HG03097 (cell line): ENCODE data around the gene JPH4.

Experiments used
- ATAC-seq: cut with Tn5 transposase; IDR thresholded peaks from one replicate; pipeline ENCODE4 v1.9.1; 2021; ENCODE audit not compliant: unreplicated experiment, low FRiP score

Gene JPH4

DNA sequence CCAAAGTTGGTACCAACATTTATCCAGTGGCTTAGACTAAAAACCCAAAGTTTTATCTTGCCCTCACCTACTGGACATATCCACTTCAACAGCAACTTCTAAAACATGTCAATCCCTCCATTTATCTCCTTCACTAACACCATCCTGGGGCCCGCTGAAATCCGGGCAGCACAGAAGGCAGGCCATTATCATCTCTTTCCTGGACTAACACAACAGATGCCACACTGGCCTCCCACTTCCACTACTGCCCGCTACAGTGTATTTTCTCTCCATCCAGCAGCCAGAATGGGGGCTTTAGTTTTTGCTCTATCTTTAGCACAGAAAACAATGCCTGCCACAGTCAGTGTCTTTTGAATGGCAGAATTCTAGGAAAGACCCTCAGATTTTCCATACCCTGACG, 42.6 kb downstream of the JPH4 start:
- ATAC-seq, result no peak

DNA sequence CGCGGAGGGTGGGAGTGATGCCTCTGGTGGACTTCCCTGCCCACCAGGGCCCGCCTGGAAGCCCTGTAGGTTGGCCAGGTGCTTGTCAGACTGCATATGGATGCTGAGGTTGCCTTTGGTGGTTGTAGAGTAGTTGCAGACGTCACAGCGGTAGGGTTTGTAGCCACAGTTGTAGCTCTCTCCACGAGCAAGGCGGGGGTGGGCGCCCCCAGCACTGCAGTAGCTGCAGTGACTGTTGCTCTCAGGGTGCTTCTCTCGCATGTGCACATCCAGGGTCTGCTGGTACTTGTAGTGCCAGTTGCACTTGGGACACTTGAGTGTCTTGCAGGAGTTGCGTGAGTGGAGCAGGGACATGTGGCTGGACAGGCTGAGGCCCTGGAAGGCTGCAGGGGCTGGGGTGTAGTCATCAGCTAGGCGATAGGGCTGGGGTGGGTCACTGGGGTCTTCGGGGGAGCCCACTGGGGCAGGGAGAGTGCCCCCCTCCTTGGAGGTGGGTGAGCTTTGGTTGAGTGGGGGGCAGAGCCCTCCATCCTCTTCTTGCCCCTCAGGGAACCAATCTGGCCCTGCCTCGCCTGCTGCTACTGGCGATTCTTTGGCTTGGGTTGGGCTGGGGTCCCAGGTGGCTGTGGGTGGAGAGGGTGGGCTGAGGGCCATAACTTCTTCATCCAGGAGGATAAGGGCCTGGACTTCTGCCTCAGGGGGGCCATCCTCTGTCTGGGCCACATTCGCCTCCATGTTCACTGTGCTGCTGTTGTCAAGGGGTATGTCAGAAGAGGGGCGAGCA, 44.7 kb downstream of the JPH4 start:
- ATAC-seq, result no peak

DNA sequence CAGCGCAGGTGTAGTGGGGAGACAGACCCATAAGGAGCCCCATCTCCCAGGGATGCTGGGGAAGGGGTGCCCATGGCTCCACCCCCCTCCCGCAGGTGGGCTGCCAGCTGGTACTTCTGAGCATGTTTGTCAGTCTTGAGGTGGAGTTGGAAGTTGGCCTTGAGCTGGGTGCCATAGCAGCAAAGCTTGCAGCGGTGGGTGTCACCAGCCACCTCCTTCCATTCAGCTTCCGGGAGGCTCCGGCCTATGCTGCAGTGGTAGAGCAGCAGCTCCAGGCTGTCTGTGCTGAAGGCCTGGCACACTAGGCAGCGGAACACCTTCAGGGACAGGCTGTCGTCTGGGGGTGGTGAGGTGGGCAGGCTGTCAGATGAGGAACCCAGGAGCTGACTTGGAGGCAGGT, 45.9 kb downstream of the JPH4 start:
- no peak for ATAC-seq

DNA sequence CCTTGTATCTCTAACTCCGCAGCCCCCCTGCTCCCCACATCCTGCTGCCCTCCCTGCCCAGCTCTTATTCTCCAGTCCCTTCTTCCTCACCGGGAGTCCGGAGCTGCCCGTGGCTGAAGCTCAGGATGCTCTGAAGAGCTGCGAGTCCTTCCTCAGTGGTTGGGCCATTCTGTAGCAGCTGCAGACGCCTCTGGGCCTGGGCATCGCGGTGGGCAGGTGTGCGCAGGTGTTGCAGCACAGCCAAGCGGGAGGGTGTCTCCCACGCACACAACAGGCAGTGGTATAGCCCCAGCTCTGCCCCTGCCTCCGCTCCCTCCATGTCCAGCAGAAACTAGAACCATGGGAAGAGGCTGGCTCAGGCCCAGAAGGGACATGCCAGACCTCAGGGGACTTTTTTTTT, 47.2 kb downstream of the JPH4 start:
- ATAC-seq, result no peak

DNA sequence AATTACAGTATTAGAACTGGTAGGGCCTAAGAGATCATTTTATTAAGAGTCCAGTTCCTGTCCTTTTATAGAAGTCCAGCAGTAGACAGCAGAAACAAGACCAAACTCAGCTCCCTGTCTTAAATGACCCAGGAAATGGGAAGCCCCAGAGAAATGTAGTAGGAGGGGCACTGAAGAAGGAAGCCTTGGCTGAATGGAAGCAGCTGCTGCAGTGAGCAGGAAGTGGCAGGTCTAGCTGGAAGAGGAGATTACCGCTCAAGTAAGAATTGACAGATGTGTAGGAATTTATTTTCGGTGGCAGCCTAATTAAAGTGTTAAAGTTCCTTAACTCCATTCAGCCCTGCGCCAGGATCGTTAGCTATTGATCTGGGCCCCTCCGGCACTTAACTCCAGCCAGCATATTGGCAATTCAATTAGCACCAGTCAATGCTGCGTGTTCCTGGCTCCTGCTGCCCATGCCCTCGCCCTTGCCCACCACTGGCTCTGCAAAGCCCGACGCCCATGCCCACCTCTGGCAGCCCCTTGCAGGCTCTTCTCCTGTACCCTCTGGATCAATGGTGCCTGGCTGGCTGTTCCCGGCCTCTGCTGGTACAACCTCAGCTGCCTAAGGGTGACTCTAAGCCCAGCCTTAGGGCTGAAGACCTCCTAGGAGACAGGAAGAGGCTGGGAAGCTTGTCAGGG, 48.1 kb downstream of the JPH4 start:
- ATAC-seq, result no peak

DNA sequence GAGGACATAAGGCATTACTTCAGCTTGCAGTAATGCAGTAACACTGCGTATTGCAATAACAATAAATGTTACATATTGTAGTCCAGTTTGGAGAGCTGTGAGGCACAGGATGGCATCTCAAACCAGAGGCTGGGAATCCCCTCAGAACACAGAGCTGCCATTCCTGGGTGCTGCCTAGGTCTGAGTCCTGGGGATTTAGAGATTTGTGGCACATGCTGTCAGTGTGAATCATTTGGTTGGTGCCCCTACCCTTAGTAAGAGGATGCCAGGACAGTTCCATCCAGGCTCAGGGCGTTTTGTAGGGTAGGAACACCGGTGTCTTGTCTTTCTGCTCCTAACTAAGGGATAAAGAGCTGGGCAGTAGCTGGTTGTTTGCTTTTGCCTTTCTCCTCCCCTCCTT, 49.6 kb downstream of the JPH4 start:
- no peak for ATAC-seq

DNA sequence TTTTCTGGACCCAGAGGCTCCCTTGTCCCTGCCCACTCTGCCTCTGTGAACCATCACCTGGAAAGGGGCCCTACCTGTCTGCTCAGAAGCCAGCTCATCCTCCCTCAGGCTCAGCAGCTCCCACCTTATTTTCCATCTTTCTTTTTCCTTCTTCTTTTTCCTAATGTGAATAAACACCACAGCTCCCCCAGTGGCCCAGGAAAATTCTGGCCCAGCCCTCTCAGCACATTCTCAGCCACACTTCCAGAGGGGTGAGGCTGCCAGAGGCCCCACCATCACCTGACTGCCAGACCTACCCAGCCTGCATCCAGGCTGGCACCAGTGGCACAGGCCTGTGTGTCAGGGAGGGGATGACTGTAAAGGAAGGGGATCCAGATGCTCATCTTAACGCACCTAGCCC, 50.0 kb downstream of the JPH4 start:
- no peak for ATAC-seq

DNA sequence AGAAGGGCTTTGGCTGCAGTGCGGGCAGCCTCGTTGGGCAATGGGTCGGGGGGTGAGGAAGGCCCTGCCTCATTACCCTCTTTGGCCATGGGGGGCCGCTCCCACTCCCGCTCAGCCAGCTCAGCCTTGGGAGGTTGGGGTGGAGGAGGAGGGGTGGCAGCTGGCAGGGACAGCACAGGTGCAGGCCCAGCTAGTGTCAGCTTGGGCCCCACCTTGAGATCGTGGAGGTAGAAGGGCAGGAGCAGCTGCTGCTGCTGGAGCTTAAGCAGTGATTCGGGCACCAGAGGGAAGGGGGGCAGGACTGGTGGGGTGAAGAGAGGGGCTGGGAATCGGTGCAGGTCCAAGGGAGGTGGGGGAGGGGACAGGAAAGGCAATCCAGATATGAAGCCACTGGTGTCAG, 53.0 kb downstream of the JPH4 start:
- no peak for ATAC-seq

DNA sequence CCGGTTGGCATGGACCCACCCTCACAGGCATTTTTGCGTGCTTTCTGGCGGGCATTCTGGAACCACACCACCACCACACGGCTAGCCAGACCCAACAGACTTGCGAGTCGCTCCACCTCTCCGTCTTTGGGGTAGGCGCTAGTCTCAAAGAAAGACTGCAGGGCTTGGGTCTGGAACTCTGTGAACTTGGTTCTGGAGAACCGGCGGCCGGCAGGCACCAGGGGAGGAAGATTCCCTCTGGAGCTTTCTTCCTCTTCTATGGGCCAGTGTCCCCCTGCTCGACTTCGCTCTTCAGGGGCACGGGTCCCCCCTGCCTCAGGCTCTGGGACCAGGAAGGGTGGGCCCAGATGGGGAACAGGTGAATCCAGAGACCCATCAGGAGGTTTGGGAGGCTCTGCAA, 53.6 kb downstream of the JPH4 start:
- ATAC-seq, result no peak

DNA sequence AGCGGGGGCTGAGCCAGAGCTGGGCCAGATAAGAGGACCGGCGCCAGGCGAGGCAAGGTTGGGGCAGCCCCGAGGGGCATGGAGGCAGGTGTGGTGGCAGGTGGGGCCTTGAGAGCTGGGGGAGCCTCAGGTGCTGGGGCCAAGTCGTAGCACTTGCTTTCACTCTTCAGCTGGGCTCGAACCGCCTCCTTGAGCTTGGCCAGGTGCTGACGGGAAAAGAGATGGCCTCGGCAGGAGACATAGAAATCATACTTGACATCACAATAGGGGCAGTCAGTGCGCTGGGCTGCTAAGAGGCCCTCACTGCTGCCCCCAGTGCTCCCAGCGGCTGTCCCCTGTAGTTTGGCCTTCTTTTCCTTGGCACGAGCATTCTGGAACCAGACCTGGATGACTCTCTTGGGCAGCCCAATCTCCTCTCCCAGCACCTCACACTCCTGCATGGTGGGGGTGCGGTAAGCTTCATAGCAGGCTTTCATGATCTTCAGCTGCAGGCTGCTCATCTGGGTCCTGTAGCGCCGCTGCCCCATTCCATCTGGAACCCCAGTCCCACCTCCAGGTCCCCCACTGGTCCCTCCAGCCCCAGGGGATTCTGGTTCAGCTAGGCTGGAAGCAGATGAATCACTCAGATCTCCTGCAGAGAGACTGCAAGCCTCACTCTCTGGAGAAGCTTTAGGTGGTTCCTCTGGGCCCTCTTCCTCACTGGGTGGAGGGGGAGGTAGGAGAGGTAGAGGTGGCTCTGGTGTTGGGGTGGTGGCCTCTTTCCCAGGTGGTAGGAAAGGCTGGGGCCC, 55.2 kb downstream of the JPH4 start:
- no peak for ATAC-seq

DNA sequence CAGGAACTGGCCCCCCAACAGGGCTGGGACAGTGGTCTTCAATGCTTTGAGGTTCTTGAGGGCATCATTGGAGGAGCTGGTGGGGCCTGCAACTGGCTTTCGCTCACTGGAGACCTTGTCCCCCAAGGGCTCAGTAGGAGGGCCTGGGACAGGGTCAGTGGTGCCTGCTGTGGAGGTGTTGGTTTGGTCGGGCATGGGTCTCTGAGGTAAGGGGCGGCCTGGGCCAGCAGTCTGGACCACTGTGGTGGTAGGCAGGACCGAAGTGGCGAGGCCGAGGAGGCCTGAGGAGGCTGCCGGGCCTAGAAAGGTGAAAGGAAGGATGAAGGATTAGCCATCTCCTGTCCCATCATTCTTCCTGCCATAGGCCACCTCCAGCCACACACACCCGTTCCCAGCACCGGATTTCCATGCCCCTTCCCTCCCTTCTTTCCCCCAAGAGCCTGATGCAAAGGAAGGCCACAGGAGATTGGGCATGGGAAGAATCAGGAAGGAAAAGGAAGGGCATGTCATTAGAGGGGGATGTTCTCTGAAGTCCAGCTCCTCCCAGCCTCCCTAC, 55.9 kb downstream of the JPH4 start:
- ATAC-seq, result no peak

DNA sequence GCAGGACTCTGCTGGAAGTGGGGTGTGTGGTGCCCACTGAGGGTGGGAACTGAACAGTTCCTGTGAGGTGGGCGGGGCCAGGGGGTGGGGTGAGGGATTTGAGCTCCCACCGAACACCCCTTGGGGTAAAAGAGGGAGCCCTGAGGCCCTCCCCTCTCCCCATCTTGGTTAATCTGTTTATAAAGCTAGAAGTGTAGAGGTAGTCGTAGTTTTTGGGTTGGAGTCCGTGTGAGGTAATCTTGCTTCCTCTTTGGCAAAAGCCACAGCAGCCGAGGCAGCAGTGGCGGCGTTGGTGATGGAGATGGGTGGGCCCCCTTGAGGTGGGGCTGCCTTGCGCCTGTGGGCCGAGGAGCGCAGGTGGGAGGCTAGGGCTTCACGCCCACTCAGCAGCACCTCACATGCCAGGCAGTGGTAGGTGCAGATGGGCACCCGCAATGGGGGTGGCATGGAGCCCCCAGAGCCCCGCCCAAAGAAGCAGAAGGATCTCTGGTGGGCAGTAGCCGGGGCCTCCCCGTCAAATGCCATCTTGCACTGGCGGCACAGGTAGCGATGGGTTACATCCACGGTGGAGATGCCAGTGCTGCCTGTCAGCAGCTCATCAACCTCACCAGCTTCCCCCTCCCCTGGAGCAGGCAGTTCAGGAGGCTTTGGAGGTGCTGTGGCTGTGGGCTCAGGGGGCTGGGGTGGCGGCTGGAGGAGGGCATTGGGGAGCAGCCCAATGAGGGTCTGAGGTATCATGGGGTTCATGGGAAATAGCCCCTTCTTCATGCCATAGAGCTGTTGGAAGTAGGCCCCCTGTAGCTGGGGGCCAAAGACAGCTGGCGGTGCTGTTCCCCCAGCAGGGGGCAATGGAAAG, 56.6 kb downstream of the JPH4 start:
- no peak for ATAC-seq

DNA sequence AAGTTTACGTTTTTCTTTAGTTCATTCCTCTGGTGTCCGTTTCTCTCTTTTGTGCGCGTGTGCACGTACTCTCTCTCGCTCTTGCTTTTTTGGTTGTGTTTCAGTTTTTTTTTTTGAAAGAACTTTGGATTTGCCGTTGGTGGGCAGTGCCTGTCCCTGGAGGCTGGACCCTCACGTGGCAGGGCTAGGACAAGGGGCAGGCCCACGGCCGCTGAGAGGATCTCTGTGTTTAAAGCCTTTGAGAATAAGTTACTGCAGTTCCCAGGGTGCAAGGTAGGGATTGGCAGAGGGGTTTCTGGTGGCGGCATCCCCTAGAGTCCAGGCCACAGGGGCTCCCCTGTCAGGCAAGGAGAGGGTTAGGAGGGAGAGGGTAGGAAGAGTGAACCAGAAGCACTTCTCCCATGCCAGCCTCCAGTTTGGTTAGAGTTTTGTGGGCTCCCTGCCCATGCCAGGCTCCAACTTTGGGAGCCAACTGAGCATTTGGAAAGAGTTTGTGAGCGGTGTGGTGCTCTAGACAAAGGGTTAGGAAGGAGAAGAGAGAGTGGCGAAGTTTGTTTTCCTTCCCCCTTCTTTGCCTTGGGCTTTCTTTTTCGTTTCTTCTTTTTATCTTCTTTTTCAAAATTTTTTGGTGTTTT, 57.6 kb downstream of the JPH4 start:
- no peak for ATAC-seq

DNA sequence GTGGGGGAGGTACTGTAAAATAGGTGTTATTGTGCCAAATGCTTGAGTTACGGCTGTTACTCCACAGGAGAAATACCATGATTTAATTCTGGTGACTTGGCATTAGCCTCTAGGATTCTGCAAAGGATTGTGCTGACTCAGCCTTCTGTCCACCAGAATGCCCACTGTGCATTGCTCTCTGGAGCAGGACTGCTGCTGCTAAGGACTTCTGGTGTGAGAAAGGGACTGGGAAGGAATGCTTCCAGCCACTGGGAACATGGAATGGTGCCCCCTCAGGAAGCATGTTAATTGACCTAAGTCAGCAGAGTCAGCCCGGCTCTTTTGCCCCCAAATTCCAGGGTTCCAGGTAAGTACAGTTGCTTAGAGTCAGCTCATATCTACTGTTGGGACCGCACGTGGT, 59.9 kb downstream of the JPH4 start:
- no peak for ATAC-seq
